AG09319 (cell line): ENCODE data around the gene MAP4K5.
"Not testable (repeated sequence)": the region's sequence is repeated elsewhere in the genome, so short reads cannot be mapped to it uniquely, and the experiment has no call there.

Experiments used
- DNase-seq: peaks from one replicate; pipeline ENCODE4 v3.0.0-alpha.2; 2010; ENCODE audit warnings: low read depth; ENCODE audit errors: extremely low read depth
- TF ChIP-seq, protein P1 (sequence below): IDR thresholded peaks from 2 replicates; pipeline ENCODE4 v1.5.1; 2011; ENCODE audit warnings: low read depth, mild to moderate bottlenecking, inconsistent platforms, low read length, moderate library complexity

Gene MAP4K5

DNA sequence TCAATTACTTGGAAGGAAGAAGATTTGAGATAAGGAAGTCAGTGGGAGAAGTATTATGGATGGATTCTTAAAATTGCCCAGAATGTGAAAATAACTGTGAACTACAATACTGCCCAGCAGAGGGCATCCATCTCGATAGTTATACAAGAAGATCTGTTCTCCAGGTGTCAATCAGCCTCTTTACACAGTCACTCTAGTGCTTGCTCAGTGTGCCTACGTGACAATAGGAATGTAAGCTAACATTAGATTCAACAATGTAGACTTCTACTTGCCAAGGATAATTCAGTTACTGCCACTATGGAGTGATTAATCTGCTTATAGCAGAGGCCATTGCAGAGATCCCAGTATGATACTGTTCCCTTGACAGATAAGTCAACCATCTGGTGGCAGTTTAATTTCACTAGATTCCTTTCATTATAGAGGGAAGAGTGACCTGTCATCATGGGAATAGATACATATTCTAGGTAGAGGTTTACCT lies 10.6 kb upstream of the MAP4K5 start:
- TF ChIP-seq, protein P1, sequence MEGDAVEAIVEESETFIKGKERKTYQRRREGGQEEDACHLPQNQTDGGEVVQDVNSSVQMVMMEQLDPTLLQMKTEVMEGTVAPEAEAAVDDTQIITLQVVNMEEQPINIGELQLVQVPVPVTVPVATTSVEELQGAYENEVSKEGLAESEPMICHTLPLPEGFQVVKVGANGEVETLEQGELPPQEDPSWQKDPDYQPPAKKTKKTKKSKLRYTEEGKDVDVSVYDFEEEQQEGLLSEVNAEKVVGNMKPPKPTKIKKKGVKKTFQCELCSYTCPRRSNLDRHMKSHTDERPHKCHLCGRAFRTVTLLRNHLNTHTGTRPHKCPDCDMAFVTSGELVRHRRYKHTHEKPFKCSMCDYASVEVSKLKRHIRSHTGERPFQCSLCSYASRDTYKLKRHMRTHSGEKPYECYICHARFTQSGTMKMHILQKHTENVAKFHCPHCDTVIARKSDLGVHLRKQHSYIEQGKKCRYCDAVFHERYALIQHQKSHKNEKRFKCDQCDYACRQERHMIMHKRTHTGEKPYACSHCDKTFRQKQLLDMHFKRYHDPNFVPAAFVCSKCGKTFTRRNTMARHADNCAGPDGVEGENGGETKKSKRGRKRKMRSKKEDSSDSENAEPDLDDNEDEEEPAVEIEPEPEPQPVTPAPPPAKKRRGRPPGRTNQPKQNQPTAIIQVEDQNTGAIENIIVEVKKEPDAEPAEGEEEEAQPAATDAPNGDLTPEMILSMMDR, result peak; percentile 52
- DNase-seq, result no peak

DNA sequence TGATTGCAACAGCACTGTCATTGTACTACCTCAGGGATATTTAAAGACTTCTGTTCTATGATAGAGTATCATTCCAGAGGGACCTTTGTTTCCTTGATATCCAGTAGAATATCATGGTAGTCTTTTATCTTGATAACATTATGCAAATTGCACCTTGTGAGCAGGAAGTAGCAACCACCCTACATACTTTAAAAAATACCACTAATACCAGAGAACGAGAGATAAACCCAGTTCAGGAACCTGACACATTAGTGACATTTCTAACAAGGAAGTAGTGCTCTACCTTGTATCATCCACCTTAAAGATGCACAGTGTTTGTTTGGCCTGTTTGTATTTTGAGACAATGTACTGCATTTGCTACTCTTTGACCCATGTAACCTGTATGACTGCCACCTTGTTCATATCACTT lies 8.8 kb upstream of the MAP4K5 start:
- TF ChIP-seq, protein P1, result no peak
- no peak for DNase-seq

DNA sequence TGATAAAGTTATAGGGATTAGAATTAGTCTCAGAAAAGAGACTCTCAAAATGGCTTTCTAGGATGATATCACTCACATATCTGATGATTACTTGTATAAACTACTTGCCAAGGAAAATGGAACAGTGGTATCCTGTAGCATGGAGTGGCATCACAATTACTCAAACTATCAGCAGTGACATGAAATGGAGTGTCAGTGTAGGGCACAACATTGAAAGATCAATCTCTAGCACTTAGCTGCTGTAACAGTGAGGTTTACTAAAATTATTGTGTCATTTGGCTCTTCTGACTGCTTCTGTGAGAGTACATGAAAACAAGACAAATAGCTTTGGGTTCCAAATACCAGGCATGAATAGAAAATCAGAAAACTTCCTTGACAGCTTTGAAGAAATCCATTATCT lies 6.7 kb upstream of the MAP4K5 start:
- TF ChIP-seq, protein P1, result no peak
- DNase-seq, result no peak

DNA sequence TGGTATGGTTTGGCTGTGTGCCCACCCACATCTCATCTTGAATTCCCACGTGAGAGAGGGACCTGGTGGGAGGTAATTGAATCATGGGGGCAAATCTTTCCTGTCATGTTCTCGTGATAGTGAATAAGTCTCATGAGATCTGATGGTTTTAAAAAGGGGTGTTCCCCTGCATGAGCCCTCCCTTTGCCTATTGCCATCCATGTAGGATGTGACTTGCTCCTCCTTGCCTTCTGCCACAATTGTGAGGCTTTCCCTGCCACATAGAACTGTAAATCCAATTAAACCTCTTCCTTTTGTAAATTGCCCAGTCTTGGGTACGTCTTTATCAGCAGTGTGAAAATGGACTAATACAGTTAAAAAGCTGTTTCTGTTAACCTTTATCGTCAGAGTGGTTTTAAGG lies 5.7 kb upstream of the MAP4K5 start:
- not testable (repeated sequence) for DNase-seq

DNA sequence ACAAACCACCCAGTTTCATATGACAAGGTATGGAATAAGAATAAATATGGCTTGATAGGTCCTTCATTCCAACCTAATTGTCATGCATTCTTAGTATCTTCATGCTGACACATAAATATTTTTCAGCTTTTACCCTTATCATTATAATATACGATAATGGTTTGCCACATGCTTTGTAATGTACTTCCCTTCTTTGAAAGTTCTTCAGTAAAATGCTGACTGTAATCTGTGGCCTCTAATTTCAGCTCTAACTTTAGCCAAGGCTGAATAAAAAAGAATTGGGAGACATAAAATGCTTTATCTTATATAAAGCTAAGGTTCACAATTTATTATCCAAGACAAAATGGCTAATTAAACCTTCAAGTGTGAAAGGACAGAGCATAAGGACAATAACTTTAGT lies 2.6 kb upstream of the MAP4K5 start:
- DNase-seq, result no peak
- TF ChIP-seq, protein P1, result no peak

DNA sequence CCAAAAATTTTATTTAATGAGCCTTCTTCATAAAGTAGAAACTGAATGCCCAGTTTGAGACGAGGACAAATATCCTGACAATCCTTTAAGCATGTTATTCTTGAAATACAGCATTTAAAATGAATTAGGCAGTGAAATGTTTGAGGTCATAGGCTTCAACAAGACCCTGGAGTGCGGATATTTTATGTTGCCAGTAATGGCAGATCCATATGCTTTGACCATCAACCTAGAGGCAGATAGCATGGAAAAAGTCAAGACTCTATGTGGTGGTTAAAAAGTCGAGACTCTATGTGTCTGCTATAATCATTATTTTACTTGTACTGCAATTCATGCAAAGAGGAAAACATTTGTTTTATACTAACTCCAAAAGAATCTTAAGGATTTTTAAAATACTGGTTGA lies 2.0 kb upstream of the MAP4K5 start:
- TF ChIP-seq, protein P1, result no peak

DNA sequence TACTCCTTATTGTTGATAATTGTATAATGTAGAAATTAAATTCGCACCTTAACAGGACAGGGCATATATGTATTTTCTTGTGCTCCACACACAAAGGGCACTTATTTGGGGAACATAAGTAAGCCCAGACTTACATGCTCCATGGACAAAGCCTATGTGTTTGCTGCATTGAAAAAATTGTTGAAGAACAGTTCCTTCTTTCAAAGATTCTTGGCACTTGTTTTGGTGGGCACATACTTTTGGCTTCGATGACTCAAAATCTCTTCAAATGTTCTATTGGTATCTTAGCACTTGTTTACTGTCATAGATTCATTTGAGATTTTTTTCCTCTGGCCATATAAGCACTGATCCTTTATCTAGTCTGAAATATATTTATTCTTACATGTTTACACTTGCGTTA lies 1.4 kb upstream of the MAP4K5 start:
- no peak for DNase-seq
- TF ChIP-seq, protein P1, result no peak

More for the DNA sequence above, 2.0 kb upstream of the MAP4K5 start:
- no peak for DNase-seq

DNA sequence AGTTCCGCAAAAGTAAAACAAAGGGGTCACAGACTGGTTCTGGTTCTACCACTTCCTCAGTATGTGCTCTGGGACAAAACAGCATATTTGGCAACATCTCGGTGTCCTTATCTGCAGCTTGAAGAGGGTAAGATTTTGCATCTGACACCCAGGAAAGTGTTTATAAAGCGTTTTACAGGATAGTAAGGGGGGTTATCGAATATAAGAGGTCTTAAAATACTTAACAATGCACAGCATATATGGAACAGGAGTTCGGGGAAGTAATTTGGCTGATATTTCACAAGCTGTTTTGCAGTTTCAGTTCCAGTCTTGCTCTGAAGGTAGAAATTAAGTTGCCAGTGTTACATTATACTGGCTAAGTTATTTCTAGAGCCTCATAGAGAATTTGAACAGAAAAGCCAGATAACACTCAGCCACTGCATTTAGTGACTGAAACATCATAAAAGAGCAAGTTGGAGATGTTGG lies 904 bp upstream of the MAP4K5 start:
- DNase-seq, result no peak

More for the DNA sequence above, 904 bp upstream of the MAP4K5 start:
- TF ChIP-seq, protein P1, result no peak
